ENCODE results near the gene STN1.

DNA sequence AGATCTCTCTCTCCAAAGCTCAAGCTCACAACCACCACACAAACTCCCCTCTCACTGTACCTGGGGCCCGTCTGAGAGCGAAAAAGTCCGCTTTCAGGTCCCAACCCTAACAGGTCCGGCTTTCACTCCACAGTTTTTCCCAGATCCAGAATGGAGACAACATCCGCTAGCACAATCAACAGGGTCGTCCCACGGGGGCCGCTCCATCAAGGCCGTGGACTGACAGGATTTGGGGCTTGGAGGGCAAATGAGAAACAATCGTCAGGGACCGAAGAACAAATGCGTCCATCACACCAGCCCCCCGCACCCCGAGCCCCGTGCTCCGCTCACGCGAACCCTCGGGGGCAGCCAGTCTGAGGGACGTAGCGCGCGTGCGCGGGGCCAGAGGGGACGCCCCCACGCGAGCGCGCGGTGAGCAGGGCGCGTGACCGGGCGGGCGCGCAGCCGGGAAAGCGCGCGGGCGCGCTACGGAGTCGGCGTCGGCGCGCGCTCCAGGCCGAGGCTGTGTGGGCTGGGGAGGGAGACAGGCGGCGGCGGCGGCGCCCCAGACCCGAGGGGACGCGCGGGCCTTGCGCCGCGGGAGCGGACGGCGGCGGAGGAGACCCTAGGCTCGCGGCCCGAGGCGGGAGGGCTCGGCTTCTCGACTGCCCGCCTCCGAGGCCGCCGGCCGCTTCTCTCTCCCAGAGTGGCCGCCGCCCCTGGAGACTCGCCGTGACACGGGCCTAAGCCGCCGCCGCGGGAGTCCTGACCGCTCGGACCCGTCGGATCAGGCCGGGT lies 48.9 kb upstream of the STN1 start, which contains the start of gene SLK:
- TF ChIP-seq, protein P1, sequence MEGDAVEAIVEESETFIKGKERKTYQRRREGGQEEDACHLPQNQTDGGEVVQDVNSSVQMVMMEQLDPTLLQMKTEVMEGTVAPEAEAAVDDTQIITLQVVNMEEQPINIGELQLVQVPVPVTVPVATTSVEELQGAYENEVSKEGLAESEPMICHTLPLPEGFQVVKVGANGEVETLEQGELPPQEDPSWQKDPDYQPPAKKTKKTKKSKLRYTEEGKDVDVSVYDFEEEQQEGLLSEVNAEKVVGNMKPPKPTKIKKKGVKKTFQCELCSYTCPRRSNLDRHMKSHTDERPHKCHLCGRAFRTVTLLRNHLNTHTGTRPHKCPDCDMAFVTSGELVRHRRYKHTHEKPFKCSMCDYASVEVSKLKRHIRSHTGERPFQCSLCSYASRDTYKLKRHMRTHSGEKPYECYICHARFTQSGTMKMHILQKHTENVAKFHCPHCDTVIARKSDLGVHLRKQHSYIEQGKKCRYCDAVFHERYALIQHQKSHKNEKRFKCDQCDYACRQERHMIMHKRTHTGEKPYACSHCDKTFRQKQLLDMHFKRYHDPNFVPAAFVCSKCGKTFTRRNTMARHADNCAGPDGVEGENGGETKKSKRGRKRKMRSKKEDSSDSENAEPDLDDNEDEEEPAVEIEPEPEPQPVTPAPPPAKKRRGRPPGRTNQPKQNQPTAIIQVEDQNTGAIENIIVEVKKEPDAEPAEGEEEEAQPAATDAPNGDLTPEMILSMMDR (IDR thresholded peaks at IDR 0.05; ENCODE audit: low read depth, low read length): no peak
- TF ChIP-seq EZH2phosphoT487 (IDR thresholded peaks at IDR 0.05; ENCODE audit: low read depth): no peak

Data from OCI-LY3 (cell line).